ENCODE measurements around the gene IQGAP2.
"Not testable (repeated sequence)": the region's sequence is repeated elsewhere in the genome, so short reads cannot be mapped to it uniquely, and the experiment has no call there.

IQGAP2 gene, protein sequence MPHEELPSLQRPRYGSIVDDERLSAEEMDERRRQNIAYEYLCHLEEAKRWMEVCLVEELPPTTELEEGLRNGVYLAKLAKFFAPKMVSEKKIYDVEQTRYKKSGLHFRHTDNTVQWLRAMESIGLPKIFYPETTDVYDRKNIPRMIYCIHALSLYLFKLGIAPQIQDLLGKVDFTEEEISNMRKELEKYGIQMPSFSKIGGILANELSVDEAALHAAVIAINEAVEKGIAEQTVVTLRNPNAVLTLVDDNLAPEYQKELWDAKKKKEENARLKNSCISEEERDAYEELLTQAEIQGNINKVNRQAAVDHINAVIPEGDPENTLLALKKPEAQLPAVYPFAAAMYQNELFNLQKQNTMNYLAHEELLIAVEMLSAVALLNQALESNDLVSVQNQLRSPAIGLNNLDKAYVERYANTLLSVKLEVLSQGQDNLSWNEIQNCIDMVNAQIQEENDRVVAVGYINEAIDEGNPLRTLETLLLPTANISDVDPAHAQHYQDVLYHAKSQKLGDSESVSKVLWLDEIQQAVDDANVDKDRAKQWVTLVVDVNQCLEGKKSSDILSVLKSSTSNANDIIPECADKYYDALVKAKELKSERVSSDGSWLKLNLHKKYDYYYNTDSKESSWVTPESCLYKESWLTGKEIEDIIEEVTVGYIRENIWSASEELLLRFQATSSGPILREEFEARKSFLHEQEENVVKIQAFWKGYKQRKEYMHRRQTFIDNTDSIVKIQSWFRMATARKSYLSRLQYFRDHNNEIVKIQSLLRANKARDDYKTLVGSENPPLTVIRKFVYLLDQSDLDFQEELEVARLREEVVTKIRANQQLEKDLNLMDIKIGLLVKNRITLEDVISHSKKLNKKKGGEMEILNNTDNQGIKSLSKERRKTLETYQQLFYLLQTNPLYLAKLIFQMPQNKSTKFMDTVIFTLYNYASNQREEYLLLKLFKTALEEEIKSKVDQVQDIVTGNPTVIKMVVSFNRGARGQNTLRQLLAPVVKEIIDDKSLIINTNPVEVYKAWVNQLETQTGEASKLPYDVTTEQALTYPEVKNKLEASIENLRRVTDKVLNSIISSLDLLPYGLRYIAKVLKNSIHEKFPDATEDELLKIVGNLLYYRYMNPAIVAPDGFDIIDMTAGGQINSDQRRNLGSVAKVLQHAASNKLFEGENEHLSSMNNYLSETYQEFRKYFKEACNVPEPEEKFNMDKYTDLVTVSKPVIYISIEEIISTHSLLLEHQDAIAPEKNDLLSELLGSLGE (N-terminal part only)

DNA sequence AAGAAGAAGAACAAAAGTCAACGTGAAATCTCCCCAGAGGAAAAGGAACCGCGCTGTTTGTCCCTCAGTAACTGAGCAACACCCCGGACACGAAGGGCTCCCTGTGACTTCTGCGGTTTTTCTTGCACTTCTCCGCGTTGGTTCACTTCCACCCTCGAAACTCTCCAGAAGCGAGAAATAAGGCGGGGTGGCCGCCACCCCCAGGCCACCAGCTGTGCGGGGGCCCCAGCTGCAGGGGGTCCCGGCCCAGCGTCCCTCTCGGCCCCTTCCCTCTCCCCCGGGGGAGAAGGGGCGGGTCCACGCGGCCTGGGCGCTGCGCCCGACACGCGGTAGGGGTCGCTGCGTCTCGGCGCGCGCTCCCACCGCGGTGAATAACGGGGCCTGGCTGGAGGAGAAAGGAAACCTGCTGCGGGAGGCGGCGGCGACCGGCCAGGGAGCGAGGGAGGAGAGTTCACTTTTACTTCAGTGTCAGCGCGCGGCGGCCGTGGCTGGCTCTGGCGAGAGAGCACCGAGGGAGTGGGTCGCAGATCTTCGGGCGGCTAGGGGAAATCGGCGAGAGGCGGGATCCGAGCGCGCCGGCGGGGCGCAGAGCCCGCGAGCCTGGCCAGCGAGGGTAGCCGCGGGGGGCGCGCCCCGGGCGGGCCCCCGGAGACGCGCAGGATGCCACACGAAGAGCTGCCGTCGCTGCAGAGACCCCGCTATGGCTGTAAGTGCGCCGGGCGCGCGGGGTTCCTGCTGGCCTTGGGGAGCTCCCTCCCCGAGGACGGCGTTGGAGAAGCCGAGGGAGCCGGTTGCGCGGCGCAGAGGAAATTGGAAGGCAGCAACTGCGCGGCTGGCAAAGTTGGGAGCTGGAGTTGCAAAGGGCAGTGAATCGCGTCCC, at the start of gene IQGAP2:
Gene IQGAP2, plus strand, starts transcription at position 400 of the 880 bp plus-strand sequence. Its CDS starts 261 bp downstream, at position 661.
- DNase-seq: peak; percentile 20

DNA sequence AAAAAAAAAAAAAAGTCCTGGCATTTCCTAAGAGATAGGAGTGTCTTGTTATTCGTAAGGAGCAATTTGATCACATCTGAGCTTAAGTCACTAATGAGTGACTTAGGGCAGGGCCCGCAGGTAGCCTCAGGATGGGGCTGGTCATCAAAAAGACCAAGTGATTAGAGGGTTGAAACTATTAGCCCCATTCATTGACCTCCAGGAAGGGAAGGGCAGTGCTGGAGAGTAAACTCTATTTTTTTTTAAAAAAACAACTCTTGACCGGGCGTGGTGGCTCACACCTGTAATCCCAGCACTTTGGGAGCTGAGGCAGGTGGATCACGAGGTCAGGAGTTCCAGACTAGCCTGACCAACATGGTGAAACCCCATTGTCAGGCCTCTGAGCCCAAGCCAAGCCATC, 46.2 kb upstream of the IQGAP2 start:
- DNase-seq: no peak

DNA sequence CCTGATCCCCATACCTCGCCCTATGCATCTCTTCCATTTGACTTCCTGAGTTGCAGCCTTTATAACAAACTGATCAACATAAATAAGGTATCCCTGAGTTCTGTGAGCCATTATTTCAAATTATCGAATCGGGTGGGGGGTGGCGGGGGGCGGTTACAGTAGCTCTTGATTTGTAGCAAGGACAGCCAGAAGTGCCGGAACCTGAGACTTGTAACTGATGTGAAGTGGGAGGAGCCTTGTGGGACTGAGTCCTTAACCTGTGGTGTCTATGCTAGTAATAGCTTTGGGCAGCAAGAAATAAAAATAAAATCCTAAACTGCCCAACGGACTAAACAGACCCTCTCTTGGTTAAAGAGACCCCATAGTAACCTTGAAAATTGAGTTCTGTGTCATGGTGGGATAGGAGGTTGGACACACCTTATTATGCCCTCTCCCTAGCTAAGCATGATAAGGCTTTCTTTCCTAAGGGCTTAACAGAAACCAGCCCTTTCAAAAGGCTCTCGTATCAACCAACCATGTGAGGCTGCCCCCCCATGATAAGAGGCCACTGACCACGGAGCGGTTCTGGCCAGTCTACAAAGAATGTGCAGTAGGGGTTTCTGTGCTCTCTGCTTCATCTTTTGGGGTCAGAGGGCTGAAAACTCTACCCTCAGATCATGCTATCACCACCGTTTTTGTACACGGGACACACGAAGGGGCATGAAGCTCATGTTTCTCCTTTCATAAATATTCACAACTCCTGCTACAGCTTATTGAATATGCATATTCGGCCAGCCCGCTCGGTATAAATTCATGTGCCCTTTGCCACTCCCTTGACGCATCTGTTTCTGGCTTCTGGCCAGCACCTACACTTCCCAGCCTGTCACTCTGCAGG, 39.5 kb upstream of the IQGAP2 start:
- no peak for DNase-seq

DNA sequence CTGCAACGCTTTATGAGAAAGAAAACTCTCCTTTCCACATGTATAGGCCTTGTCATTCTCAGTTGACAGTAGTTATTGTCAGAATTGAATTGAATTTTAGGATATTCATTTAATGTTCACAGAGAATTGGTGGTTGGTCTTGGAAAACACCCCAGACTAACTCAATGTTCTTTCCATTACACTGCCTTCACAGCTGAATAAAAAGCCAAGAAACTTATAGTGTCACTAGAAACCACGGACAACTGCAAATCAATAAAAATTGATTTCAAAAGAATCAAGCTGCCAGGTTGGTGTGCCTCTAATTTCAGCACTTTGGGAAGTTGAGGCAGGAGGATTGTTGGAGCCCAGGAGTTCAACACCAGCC, 38.9 kb upstream of the IQGAP2 start:
- no peak for DNase-seq

DNA sequence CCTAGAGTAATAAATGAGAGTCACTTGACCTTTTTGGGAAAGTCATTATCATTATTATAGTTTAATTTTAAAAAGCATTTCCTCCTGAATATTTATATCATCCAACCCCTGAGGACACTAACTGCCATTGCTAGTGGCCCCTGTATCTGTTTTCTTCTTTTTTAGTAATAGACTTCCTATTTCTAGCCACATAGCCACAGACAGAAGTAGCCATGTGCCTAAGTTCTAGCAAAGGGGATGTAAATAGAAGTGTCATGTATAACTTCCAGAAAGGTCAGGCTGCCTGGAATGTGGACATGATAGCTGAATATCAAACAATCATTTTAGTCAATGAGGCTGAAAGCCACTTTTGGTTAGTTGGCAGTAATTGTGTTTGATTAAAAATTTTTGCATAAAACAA, 37.5 kb upstream of the IQGAP2 start:
- DNase-seq: no peak

DNA sequence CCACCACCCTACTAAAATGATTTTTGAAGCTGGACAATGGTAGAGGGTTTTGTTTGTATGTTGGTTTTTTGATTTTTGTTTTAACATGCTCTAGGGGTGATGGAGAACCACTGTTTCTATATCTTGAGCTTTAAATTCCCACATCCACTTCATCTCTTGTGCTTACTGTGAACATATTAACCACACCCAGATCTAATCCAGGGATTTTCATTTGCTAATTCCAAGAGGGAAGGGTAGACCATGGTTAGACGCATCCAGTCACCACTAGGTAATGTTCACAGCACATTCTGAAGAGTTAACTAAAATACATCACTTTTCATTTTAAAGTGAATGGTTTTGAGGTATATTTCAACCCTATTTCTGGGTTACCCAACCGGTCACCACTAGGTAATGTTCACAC, 36.5 kb upstream of the IQGAP2 start:
- DNase-seq: no peak

DNA sequence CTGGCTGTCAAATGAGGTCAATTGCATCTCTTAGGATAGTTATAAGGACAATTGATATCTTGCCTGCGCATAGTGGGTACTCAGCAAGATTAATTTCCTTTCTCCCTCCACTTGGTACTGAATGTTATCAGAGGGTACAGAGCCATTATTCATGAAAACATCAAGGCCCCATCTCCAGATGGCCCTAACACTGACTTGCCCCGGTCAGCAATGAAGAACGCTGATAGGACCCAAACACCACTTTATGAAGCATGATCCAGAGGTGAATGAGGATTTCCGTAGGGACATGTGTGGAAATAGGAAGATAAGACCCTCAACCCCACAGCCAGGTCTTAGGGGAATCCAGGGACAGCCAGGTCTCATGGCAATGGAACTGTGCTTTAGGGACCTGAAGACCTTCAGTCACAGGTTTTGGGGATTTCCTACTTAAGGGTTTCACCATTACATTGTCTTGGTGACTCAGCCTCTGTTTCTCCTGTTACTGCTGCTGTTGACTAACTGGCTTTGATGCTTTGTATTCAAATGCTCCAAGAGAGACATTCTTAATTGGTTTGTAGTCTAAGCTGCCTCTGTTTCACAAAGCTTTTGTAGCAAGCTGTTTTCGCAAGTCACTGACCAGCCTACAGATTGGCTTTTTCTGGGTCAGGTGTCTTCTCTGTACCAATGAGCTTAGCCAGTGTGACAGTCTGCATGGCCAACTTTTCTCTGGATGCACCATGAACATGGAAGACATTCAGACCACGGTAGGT, 35.3 kb upstream of the IQGAP2 start:
- no peak for DNase-seq

DNA sequence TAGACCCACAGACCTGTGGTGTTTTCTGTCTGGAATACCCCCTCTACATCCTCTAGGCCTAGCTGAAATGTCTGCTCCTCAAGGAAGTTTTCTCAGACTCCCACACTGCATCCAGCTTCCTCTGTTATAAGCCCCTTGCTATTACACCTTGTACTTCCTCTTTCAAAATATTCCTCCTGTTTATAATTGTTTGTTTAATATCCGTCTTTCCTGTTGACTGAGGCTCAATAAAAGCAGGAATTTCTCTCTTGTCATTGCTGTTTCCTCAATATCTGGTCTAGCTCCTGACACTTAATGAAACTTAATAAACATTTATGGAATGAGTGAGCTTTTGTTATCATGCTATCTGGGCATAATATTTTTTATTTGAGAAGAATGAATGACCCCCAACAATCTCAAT, 34.1 kb upstream of the IQGAP2 start:
- DNase-seq: no peak

DNA sequence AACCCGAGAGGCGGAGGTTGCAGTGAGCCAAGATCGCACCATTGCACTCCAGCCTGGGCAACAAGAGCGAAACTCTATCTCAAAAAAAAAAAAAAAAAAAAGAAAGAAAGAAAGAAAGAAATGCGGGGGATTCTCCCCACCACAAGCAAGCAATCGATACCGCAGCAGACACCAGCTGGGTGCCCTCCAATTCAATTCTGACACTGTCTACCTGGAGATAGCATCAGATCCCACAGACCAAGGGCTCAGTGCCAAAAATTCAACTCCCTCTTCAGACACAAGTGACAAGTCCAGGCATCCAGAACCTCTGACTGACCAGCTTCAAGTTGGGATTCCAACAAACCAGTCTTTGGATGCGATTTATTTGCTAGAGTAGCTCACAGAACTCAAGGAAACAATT, 33.4 kb upstream of the IQGAP2 start:
- DNase-seq: not testable (repeated sequence)

DNA sequence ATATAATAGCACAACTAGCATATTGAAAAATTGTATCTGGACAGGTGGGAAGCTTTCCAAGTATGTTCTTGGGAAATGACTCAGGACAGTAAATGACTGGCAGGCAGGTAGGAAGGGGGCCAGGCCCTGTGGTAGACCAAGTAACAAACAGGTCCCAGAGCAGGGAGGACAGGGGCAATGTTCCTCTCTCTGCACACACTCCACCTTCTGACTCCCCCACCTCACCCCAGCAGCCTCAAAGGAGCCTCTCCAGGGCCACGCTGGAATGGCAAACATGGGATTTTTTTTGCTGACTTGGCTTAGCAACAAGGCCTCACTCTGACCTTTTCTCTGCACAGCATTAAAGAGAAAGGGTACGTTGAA, 31.1 kb upstream of the IQGAP2 start:
- DNase-seq: no peak

DNA sequence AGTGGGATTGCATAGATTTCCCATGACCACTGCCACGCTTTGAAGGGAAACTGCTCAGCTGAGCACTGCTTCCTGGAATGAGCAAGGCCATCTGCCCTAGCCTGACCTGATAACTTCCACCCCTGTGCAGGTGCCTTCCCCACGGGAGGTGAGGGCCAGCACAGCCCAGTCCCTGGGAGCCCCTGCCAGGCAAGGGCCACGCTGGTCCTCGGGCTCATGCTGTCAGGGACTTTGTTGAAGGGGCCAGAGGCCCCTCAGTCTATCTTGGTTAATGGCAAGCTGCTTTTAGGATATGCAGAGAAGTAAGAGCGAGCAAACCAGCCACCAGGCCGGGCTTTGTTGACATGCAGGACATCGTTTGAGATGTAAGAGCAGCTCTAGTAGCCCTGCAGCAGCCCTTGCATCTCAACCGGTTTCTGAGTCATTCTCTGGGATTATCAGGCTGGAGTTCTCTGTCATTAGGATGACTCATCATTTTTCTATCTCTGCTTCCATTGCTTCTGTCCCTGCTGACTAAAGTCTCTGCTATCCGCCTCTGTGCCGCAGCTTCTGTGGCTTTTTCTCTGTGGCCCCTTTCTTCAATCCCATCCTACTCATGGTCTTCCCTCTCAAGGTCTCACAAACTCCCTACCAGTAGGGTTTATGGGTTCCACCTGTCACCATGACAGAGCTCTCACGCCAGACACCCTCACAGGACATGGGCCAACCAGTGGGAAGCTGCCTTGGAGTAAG, 30.6 kb upstream of the IQGAP2 start:
- DNase-seq: peak; percentile 93

DNA sequence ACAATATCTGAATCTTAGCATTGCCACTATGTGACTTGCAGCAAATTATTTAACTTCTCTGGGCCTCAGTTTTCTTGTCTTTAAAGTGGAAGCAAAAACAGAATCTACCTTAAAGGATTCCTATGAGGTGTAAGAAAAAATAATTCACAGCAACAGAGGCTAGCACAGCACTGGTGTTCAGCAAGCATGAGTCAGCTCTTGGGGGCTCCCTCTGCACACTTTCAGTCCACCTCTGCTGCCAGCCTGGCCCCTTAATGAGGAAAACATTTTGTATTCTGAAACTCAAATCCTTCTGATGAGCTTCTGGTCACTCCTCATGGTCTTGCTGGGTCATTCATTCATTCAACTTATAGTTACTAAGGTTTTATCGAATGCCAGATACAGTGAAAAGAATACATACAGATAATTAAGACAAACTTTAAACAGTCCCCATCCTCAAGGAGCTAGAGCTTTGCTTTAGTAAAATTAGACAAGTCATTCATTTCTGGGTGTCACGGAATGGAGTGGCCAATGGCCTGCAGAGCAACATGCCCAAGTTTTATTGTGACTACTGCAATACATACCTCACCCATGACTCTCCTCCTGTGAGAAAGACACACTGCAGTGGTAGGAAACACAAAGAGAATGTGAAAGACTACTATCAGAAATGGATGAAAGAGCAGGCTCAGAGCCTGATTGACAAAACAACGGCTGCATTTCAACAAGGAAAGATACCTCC, 26.8 kb upstream of the IQGAP2 start:
- no peak for DNase-seq

DNA sequence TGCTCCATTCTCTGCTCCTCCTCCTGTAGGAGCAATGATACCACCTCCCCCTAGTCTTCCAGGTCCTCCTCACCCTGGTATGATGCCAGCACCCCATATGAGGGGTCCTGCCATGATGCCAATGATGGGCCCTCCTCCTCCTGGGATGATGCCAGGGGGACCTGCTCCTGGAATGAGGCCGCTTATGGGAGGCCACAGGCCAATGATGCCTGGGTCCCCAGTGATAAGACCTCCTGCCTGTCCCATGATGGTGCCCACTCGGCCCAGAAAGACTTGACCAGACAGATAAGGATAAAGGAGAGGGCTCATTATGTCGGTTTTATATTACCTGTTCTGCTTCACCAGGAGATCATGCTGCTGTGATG, 26.2 kb upstream of the IQGAP2 start:
- DNase-seq: no peak

DNA sequence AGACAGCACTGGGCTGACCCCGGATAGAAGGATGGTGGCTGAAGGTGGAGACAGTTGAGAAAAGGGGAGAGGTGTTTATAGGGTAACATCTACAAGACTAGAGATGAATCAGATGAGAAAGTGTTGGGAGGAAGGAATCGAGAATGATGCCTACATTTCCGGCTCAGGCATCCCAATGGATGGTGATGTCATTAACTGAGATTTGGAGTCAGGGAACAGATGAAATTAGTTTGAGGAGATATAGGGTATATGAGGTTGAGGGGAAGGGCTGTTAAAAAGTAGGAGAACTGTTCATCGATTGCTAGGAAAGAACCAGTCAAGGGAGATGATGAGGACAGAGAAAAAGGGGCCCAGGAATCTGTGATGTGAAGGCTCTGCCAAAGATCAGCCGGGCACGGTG, 24.7 kb upstream of the IQGAP2 start:
- no peak for DNase-seq

DNA sequence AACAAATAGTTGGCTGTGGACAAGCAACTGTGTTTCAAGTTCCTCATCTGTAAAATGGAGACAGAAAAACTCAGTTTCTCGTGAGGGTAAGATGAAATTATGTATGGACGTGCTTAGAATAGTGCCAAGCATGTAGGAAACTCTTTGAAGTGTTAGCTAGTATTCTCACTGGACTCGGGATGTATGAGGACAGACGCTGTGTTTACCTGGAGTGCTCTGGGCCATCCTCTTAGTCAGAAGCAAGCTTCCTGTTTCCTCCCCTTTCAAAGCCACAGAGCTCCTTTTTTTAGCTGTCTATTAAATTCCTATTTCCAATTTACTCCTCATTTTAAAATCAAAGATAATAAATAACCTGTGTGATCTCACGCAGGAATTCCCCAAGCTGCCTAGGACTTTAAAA, 23.8 kb upstream of the IQGAP2 start:
- DNase-seq: no peak

DNA sequence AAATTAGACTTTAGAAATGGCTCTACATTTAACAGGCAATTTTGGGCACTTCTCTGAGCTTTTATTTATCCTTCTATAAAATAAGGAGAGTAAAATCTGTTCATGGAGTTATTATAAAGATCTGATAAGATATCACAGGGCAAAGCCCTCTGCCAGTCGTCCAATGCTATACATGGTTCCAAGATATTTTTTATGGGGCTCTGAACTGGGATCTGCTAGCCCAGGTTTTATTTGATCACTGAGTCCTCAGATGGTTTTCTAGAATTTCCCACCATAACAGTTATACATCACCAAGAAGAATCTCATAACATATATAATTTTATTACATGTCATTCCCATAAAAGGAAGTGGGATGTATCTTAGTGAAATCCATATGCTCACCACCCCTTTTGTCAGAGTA, 23.2 kb upstream of the IQGAP2 start:
- no peak for DNase-seq

DNA sequence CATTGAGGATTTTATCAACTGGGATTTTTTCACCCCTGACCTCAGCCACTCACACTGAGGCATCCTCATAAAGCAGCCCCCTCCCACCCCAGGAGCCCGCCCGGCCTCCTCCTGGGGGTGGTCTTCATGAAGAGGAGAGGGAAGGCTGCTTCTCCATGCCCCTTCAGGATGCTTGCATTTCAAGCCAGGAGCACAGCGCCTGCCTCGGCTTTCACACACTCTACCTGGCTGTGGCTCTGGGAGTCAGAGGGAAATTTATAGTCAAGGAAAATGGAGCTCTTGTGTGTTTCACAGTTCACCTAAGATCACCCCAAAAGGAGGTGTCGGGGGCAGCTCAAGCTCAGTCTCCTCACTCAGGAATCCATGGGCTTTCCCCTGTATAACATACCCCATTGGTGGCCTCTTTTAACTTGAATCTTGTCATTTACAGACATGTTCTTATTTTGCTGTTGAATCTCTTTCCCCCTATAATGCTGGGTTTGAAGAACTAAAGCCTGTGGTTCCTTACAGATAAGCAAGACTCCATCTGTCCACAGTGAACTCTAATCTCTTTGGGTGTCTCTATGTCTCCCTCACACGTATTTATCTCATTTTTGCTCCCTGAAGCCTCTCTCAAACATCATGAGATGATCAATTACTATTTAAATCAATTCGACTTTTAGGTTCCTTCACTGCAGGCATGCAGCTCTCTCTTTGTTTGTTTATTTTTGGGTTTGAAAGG, 22.6 kb upstream of the IQGAP2 start:
- DNase-seq: no peak

DNA sequence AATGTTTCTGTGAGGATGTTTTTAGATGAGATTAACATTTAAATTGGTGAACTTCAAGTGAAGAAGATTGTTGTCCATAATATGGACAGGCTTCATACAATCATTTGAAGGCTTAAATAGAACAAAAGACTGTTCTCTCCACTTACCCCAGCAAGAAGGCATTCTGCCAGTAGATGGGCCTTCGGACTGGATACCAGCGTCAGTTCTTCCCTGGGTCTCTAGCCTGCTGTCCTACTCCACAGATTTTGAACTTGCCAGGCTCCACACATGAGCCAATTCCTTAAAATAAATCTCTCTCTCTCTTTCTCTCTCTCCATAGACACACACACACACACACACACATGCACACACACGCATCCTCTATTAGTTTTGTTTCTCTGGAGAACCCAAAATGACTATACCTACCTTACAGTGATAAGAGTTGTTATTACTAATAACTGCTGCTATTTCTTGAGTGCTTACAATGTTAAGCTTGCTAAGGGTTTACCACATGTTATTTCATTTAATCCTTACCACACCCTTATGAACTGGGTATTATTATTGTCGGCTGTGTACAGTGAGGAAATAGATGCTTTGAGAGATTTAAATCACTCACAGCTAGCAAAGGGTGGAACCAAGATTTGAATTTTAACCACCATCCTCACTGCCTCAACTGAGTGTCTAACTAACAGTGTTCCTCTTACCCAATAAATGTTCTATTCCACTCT, 19.8 kb upstream of the IQGAP2 start:
- DNase-seq: no peak

All from HCEC 1CT (cell line).